IMR-90 (cell line): ENCODE data around the gene PRKAG3. TPM values are rescaled to one million over a fixed set of nuclear protein-coding genes. Genes with fewer than 3 reads are reported as not detected.

Experiments
- ATAC-seq: fragments of 200-7000 bp; cut with Tn5 transposase; 2 replicates; pipeline ENCODE4 v1.9.1; 2020; ENCODE audit warnings: low read depth, mild to moderate bottlenecking, moderate library complexity
- Bru-seq: library from RNA; stranded (reverse); fragments of 400-500 nt; gene quantifications from one replicate; lab custom pipeline; 2021; lab: Mats Ljungman, UMichigan
- BruChase-seq, 2 experiments: library from RNA; stranded (reverse); fragments of 400-500 nt; gene quantifications; one replicate each; lab custom pipeline; 2021; lab: Mats Ljungman, UMichigan
- BruUV-seq: library from RNA; stranded (reverse); fragments of 400-500 nt; replicated peaks from 2 replicates; lab custom pipeline; 2021; lab: Mats Ljungman, UMichigan
- CTCF ChIA-PET: fragments of 300-600 bp; formaldehyde crosslinking; extraction: SDS; loops from one replicate; lab custom pipeline; 2021; ENCODE audit warnings: antibody characterized with exemption; lab: Yijun Ruan, JAX
- POLR2A ChIA-PET: fragments of 300-600 bp; sonication (Branson Sonifier 250); formaldehyde crosslinking; loops from one replicate; lab custom pipeline; 2022; ENCODE audit warnings: antibody characterized with exemption; ENCODE audit not compliant: unreplicated experiment; lab: Charles Lee
- DNase-seq: peaks from one replicate; pipeline ENCODE4 v3.0.0; 2013
- H2AFZ ChIP-seq: replicated peaks from 2 replicates; pipeline ENCODE3; 2013; ENCODE audit warnings: low read length, mild to moderate bottlenecking; ENCODE audit not compliant: poor library complexity
- H2AK5ac ChIP-seq: 2 replicates; pipeline ENCODE4 v1.6.1; 2013; ENCODE audit warnings: low read depth, low read length, inconsistent platforms
- H2AK9ac ChIP-seq: replicated peaks from 2 replicates; pipeline ENCODE3; 2013; ENCODE audit warnings: mild to moderate bottlenecking, low read depth, low read length, moderate library complexity; ENCODE audit not compliant: poor library complexity
- H2BK120ac ChIP-seq: 2 replicates; pipeline ENCODE4 v1.6.1; 2013; ENCODE audit warnings: low read depth, low read length, inconsistent platforms
- H2BK15ac ChIP-seq: 3 replicates; pipeline ENCODE4 v1.6.1; 2013; ENCODE audit warnings: low read depth, low read length, inconsistent platforms
- H2BK20ac ChIP-seq: 2 replicates; pipeline ENCODE4 v1.6.1; 2013; ENCODE audit warnings: low read depth, mild to moderate bottlenecking, inconsistent platforms, low read length, moderate library complexity
- H2BK5ac ChIP-seq: 2 replicates; pipeline ENCODE4 v1.6.1; 2013; ENCODE audit warnings: mild to moderate bottlenecking, low read depth, low read length, inconsistent platforms; ENCODE audit not compliant: poor library complexity, severe bottlenecking
- H3K14ac ChIP-seq: replicated peaks from 2 replicates; pipeline ENCODE4 v1.6.1; 2013; ENCODE audit warnings: low read depth, low read length, inconsistent platforms
- H3K18ac ChIP-seq: 2 replicates; pipeline ENCODE4 v1.6.1; 2013; ENCODE audit warnings: low read depth, low read length, control low read depth
- H3K23ac ChIP-seq: 2 replicates; pipeline ENCODE4 v1.6.1; 2013; ENCODE audit warnings: low read depth, low read length, inconsistent platforms
- H3K27ac ChIP-seq: 2 replicates; pipeline ENCODE4 v1.5.1; 2013; ENCODE audit warnings: mild to moderate bottlenecking, control low read depth, low read length; ENCODE audit not compliant: insufficient read depth
- H3K27me3 ChIP-seq: 2 replicates; pipeline ENCODE4 v1.6.1; 2013; ENCODE audit warnings: low read length; ENCODE audit not compliant: control insufficient read depth, insufficient read depth
- H3K36me3 ChIP-seq: 2 replicates; pipeline ENCODE4 v1.6.1; 2013; ENCODE audit warnings: low read length, mixed read lengths; ENCODE audit not compliant: control insufficient read depth, insufficient read depth
- H3K4ac ChIP-seq: 2 replicates; pipeline ENCODE4 v1.6.1; 2013; ENCODE audit warnings: low read depth, low read length, inconsistent platforms
- H3K4me1 ChIP-seq: 2 replicates; pipeline ENCODE4 v1.6.1; 2013; ENCODE audit warnings: low read length, mixed read lengths; ENCODE audit not compliant: control insufficient read depth, insufficient read depth
- H3K4me2 ChIP-seq: 2 replicates; pipeline ENCODE4 v1.6.1; 2013; ENCODE audit warnings: low read depth, mild to moderate bottlenecking, control low read depth, low read length, moderate library complexity
- H3K4me3 ChIP-seq: 2 replicates; pipeline ENCODE4 v1.5.1; 2013; ENCODE audit warnings: low read depth, mild to moderate bottlenecking, control low read depth, low read length, moderate library complexity; ENCODE audit not compliant: insufficient read depth
- H3K56ac ChIP-seq: 2 replicates; pipeline ENCODE4 v1.6.1; 2013; ENCODE audit warnings: low read length, inconsistent platforms; ENCODE audit not compliant: insufficient read depth; ENCODE audit errors: extremely low read depth
- H3K79me1 ChIP-seq, 2 experiments: 2 replicates each; pipeline ENCODE4 v1.6.1; 2013; ENCODE audit warnings: low read length in 2 of 2, inconsistent platforms in 1 of 2, low read depth in 1 of 2
- H3K9ac ChIP-seq: 2 replicates; pipeline ENCODE4 v1.6.1; 2013; ENCODE audit warnings: low read depth, low read length, control low read depth
- H3K9me1 ChIP-seq: 2 replicates; pipeline ENCODE4 v1.6.1; 2013; ENCODE audit warnings: low read length, inconsistent platforms; ENCODE audit not compliant: insufficient read depth
- H3K9me3 ChIP-seq: 2 replicates; pipeline ENCODE4 v1.6.1; 2013; ENCODE audit warnings: low read length; ENCODE audit not compliant: control insufficient read depth, insufficient read depth
- H4K20me1 ChIP-seq: 2 replicates; pipeline ENCODE4 v1.6.1; 2013; ENCODE audit warnings: low read length, inconsistent platforms; ENCODE audit not compliant: insufficient read depth
- H4K5ac ChIP-seq: 2 replicates; pipeline ENCODE4 v1.6.1; 2013; ENCODE audit warnings: mild to moderate bottlenecking, low read depth, low read length, control low read depth
- H4K8ac ChIP-seq, 2 experiments: 2 replicates each; pipeline ENCODE4 v1.6.1; 2013; ENCODE audit warnings: low read depth in 2 of 2, low read length in 2 of 2, control low read depth in 1 of 2, inconsistent platforms in 1 of 2
- H4K91ac ChIP-seq: 2 replicates; pipeline ENCODE4 v1.6.1; 2013; ENCODE audit warnings: low read depth, low read length, inconsistent platforms; ENCODE audit not compliant: insufficient read depth
- CEBPB ChIP-seq: IDR thresholded peaks from 2 replicates; pipeline ENCODE4 v1.6.1; 2012; ENCODE audit warnings: low read depth, low read length, improper control_type of control experiment
- CHD1 ChIP-seq: IDR thresholded peaks from 2 replicates; pipeline ENCODE4 v1.6.1; 2012; ENCODE audit warnings: low read depth, low read length, improper control_type of control experiment
- FOS ChIP-seq: fragments of 150-350 bp; IDR thresholded peaks from 2 replicates; pipeline ENCODE4 v1.6.1; 2016; ENCODE audit warnings: low read depth, low read length
- MAFK ChIP-seq: IDR thresholded peaks from 2 replicates; pipeline ENCODE4 v1.6.1; 2012; ENCODE audit warnings: low read depth, low read length, improper control_type of control experiment
- MAZ ChIP-seq: IDR thresholded peaks from 2 replicates; pipeline ENCODE4 v1.6.1; 2012; ENCODE audit warnings: low read depth, mild to moderate bottlenecking, low read length, improper control_type of control experiment, moderate library complexity, borderline replicate concordance
- MXI1 ChIP-seq: IDR thresholded peaks from 2 replicates; pipeline ENCODE4 v1.6.1; 2012; ENCODE audit warnings: low read depth, mild to moderate bottlenecking, low read length, moderate library complexity, borderline replicate concordance
- NFE2L2 ChIP-seq: fragments of 150-350 bp; IDR thresholded peaks from 2 replicates; pipeline ENCODE4 v1.6.1; 2016; ENCODE audit warnings: low read depth, mild to moderate bottlenecking, low read length
- POLR2A ChIP-seq: IDR thresholded peaks from 2 replicates; pipeline ENCODE4 v1.6.1; 2012; ENCODE audit warnings: mild to moderate bottlenecking, low read depth, low read length
- RAD21 ChIP-seq: IDR thresholded peaks from 2 replicates; pipeline ENCODE4 v1.6.1; 2012; ENCODE audit warnings: low read length, improper control_type of control experiment
- RCOR1 ChIP-seq: IDR thresholded peaks from 2 replicates; pipeline ENCODE4 v1.6.1; 2012; ENCODE audit warnings: mild to moderate bottlenecking, low read length, improper control_type of control experiment; ENCODE audit not compliant: insufficient replicate concordance
- RFX5 ChIP-seq: IDR thresholded peaks from 2 replicates; pipeline ENCODE4 v1.8.0; 2012; ENCODE audit warnings: low read depth, mild to moderate bottlenecking, low read length, moderate library complexity
- WGBS, 2 experiments: methylation state at CpG; one replicate each; pipeline versions ENCODE4 v1.1.5 to v1.1.7; 2013; ENCODE audit warnings: missing lambda C conversion rate in 2 of 2; ENCODE audit not compliant: insufficient read length in 1 of 2; ENCODE audit errors: extremely low coverage in 2 of 2; 5-methylcytosine and 5-hydroxymethylcytosine counted together
- dilution Hi-C: fragments of 300-500 bp; cut with HindIII; formaldehyde crosslinking; loops from one replicate; pipeline ENCODE4 v1.14.3; 2018; ENCODE audit warnings: low sequenced_read_pairs; ENCODE audit not compliant: unreplicated experiment
- in situ Hi-C: fragments of 300-500 bp; cut with MboI; formaldehyde crosslinking; loops from 3 replicates; pipeline ENCODE4 v1.14.3; 2019; ENCODE audit warnings: low sequenced_read_pairs, inconsistent platforms, mixed read lengths
- intact Hi-C: fragments of 100-400 bp; cut with micrococcal nuclease; formaldehyde crosslinking; loops from 2 replicates; pipeline ENCODE4 v1.10.0; 2022
- long read RNA-seq: library from polyadenylated mRNA; unstranded; transcript quantifications from one replicate; pipeline ENCODE4 v2.0.0, GENCODE V29; 2021; ENCODE audit not compliant: unreplicated experiment
- polyA plus RNA-seq, 3 experiments: library from polyadenylated mRNA; depleted of rRNA; stranded (reverse); fragments of >200 nt; gene quantifications; 2 replicates each; pipeline ENCODE4 v1.2.3, GENCODE V29; 2012; ENCODE audit warnings: low replicate concordance in 1 of 3
- total RNA-seq: library from RNA; depleted of rRNA; stranded (reverse); fragments of >200 nt; gene quantifications from 2 replicates; pipeline ENCODE4 v1.2.3, GENCODE V29; 2012; rRNA removed
- TF ChIP-seq, protein P1 (sequence below): fragments of 150-350 bp; IDR thresholded peaks from 2 replicates; pipeline ENCODE4 v1.6.1; 2016; ENCODE audit warnings: low read depth, mild to moderate bottlenecking, low read length, moderate library complexity, borderline replicate concordance
- TF ChIP-seq, protein P2 (sequence below): fragments of 150-350 bp; IDR thresholded peaks from 2 replicates; pipeline ENCODE4 v1.6.1; 2017; ENCODE audit warnings: mild to moderate bottlenecking, antibody characterized with exemption, low read length, low read depth

PRKAG3 gene
- total RNA-seq (not detected in 2 replicates), polyA plus RNA-seq (2012; rRNA removed) (not detected in 2 replicates), Bru-seq, nascent RNA (not detected), BruChase-seq, experiment 1, labeled RNA remaining after a 6-hour chase (not detected), BruChase-seq, experiment 2, labeled RNA remaining after a 2-hour chase (not detected)
- not detected in 2 replicates for polyA plus RNA-seq (2012; cell fraction: cytosol; rRNA removed)
- polyA plus RNA-seq (2012; cell fraction: nucleus; rRNA removed; ENCODE audit: low replicate concordance) = not detected in 2 replicates
- long read RNA-seq = 0 reads

DNA sequence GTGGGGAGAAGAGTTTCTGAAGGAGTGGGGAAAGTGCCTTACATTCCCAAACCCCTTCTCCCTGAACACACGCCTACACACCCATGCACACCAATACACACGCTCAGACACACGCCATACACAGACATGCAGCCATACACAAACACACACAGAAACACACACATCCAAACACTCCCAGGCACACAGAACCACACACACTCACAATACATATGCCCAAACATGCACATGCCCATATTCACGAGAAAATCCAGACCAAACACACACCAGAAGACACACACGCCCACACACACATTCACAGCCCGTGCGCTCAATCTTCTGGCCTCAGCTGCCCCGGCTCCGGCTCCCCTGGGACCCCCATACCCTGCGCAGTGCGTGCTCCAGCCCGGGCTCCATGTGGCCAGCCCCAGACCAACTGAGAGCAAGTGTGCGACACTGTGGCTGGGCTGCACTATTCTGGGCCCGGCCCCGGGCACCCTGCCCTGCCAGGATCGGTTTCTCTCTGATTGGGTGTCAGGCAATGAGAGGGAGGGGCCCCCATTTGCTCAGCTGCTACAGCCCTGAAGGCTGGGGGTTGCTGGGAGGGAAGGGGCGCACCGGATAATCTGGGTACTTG, at the start of gene PRKAG3:
Gene PRKAG3, minus strand, starts transcription at position 426 of the 613 bp plus-strand sequence.
- H2BK5ac ChIP-seq = no peak within 1 kb of the TSS
- no peak within 1 kb of the TSS for H3K27ac ChIP-seq
- H3K4ac ChIP-seq = no peak within 1 kb of the TSS
- no peaks in the 10 kb centered on the region for H3K9me3 ChIP-seq
- in situ Hi-C loops (no loop called here), intact Hi-C loops (no loop called here), dilution Hi-C loops (no loop called here)
- CTCF ChIA-PET = interaction anchor here (0.6 to 1.1 kb wide), 2 partner anchors 121 to 122 kb away, joined by 3 read pairs; partner anchors contain the start of gene TTLL4
- H3K18ac ChIP-seq = no peak within 1 kb of the TSS
- no peak within 1 kb of the TSS for H3K56ac ChIP-seq
- no peak within 1 kb of the TSS for H2AK5ac ChIP-seq
- TF ChIP-seq MAZ = no peak
- TF ChIP-seq RCOR1 = no peak
- no peak for TF ChIP-seq RFX5
- TF ChIP-seq POLR2A = no peak
- no peak for TF ChIP-seq FOS
- TF ChIP-seq, protein P1, sequence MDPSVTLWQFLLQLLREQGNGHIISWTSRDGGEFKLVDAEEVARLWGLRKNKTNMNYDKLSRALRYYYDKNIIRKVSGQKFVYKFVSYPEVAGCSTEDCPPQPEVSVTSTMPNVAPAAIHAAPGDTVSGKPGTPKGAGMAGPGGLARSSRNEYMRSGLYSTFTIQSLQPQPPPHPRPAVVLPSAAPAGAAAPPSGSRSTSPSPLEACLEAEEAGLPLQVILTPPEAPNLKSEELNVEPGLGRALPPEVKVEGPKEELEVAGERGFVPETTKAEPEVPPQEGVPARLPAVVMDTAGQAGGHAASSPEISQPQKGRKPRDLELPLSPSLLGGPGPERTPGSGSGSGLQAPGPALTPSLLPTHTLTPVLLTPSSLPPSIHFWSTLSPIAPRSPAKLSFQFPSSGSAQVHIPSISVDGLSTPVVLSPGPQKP = no peak
- TF ChIP-seq RAD21 = no peak
- TF ChIP-seq CEBPB = no peak
- TF ChIP-seq MAFK = no peak
- TF ChIP-seq CHD1 = no peak
- TF ChIP-seq MXI1 = no peak
- no peak for TF ChIP-seq NFE2L2
- TF ChIP-seq, protein P2, sequence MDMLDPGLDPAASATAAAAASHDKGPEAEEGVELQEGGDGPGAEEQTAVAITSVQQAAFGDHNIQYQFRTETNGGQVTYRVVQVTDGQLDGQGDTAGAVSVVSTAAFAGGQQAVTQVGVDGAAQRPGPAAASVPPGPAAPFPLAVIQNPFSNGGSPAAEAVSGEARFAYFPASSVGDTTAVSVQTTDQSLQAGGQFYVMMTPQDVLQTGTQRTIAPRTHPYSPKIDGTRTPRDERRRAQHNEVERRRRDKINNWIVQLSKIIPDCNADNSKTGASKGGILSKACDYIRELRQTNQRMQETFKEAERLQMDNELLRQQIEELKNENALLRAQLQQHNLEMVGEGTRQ = no peak
- POLR2A ChIA-PET = no interaction called here
- no peak within 1 kb of the TSS for H3K14ac ChIP-seq
- H3K36me3 ChIP-seq = no peaks in the 10 kb centered on the region
- no peaks in the 10 kb centered on the region for H3K79me1 ChIP-seq
- H2BK120ac ChIP-seq = no peak within 1 kb of the TSS
- H3K4me2 ChIP-seq = no peak within 1 kb of the TSS
- no peak for DNase-seq
- no peak within 1 kb of the TSS for H4K5ac ChIP-seq
- H3K4me3 ChIP-seq = no peak within 1 kb of the TSS
- no peaks in the 10 kb centered on the region for H3K4me1 ChIP-seq
- no peaks in the 10 kb centered on the region; the same call in 1 of the 2 replicates for H3K9me1 ChIP-seq
- H2AFZ ChIP-seq = no peak within 1 kb of the TSS
- no peak within 1 kb of the TSS for H2BK20ac ChIP-seq
- no peak within 1 kb of the TSS for H3K9ac ChIP-seq
- no peak within 1 kb of the TSS for H4K91ac ChIP-seq
- peak within 1 kb of the TSS; percentile 6 for H2AK9ac ChIP-seq
- H4K20me1 ChIP-seq = no peaks in the 10 kb centered on the region
- ATAC-seq = no peak
- BruUV-seq = no TSS peak
- no peak within 1 kb of the TSS for H3K23ac ChIP-seq
- H4K8ac ChIP-seq = no peak within 1 kb of the TSS
- peaks cover 70% of the 10 kb centered on the region for H3K27me3 ChIP-seq
- no peak within 1 kb of the TSS for H2BK15ac ChIP-seq
- 68% methylated on average over 8 of the region's 18 CpGs; no CpG with 5 or more reads in 1 of the 2 experiments for WGBS, 2 experiments
